HG02852 (cell line): ENCODE measurements around the gene C1orf35.
A peak's percentile ranks its signal among the peaks of the same experiment; 100 is the strongest.

Experiments used
- ATAC-seq: cut with Tn5 transposase; IDR thresholded peaks from one replicate; pipeline ENCODE4 v1.9.1; 2021; ENCODE audit warnings: mild to moderate bottlenecking, moderate library complexity; ENCODE audit not compliant: unreplicated experiment

Gene C1orf35

DNA sequence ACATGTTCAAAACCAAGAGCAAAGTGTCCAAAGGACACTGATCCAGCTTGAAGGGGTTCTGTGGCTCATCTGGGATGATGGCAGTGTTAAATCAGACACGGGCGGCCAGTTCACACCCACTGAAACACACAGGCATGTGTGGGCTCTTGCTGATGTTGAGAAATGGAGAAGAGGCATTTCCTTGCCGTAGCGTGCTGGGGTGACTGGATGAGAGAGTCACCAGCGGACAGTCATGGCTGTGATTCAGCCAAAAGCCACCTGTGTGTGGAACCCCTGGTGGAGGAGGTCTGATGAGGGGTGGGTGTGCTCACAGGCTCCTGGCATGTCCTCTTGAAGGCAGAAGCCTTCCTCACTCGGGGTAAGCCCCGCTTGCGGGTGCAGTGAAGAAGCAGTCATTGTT lies 7.2 kb downstream of the C1orf35 start:
- no peak for ATAC-seq

DNA sequence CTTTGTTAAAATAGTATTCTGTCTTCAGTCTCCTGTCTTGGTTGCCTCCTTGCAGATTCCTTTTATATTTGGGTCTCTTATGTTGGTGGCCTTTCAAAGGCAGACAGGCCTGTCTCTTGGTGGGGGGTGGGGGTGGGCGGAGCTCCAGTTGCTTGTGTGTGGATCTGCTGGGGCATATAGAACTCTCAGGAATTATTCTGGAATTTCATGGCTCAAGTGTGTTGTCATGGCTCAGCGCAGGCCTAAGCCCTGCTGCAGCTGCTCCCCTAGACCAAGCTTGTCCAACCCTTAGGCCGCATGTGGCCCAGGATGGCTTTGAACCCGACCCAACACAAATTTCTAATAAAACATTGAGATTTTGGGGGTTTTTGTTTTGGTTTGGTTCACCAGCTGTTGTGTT lies 8.0 kb downstream of the C1orf35 start:
- no peak for ATAC-seq

DNA sequence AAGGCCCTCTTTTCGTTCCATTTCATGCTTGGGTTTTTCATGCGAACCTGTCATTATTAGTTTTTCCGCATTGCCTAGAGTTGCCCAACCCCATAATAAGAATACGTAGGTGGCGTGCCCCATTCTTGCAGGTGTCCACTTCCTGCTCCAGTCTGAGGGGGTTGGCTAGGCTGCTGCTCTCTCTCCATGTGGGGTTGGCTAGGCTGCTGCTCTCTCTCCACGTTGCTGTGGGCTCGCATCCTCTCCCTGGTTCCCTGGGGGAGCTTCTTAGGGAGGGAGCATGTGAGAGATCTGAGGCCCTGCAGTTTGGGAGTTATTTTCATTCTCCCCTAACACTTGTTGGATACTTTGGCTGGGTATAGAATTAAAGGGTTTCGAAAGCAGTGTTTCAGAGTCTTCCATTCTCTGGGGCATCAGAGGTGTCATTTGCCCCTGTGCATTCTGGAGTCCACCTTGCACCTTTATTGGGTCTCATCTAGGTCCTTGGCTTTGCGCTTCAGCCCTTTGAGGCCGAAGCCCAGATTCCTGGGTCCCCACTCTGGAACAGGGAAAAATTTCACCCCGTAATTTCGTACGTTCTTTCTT lies 8.6 kb downstream of the C1orf35 start:
- no peak for ATAC-seq

- ATAC-seq: no peak
These were observed 9.8 kb downstream of the C1orf35 start for GRCh38 chr1:228093050-228093906.

DNA sequence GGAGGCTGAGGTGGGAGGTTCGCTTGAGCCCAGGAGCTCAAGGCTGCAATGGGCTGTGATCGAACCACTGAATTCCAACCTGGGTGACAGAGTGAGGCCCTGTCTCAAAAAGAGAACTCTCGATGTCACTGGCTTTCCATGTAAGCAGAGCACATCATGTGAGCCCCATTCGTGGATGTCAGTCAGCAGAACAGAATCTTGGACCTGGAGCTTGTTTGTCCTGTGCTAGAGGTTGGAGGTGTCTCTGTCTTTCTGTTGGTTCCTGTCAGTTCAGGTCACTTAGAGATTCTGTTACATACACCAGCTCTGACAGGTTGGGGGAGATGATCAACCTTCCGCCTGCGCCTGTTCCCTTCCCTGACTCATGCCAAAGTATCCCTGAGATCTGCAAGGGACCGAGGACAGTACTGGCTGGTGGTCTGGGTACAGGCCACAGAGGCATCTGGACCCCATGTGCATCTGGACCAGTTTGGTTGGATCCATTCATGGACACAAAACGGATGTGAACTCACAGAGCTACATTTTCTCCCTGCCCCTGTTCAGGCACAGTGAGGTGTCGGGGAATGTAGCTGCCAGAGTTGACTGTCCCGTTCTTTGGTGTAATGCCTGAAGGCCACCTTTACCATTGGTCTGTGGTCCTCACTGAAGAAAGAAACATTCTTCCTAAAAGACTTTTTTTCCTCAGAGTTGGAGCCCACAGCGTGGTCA lies 10.6 kb downstream of the C1orf35 start:
- no peak for ATAC-seq

DNA sequence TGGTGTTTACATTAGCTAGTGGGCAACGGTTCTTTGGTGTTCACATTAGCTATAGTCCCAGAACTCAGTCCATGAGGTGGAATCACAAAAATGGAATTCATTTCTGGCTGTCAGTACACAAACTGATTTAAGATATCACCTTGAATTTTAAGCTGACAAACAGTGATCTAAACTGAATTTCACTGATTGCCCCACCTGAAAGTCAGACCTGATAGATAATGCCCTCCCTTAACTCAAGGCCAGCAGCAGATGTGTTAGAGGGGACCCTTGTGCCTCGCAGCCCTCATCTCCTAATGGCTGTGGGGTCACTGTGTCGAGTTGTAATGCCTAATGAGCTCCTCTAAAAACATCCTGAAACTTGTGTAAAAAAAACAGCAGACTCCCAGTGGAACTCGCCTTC lies 12.0 kb downstream of the C1orf35 start:
- no peak for ATAC-seq

DNA sequence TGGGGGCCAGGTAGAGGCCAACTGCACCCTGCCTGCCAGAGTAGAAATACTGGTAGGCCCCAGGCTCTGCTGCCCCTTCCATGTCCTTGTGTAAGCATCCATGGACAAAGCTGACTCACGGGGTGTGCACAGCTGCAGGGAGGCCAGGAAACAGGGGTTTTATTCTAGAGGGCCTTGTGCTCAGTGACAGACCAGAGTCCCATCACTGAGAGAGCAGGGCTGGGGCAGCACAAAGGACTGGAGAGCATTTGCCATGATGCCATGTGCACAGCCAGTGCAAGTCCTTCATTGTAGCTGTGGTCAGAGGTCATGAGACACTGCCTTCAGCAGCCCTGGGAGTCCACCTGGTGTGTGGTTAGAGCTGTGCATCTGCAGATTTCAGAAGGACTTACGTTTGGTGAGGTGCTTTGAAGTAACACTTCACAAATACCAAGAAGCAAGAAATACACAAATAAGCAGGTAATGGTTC lies 12.5 kb downstream of the C1orf35 start:
- peak; percentile 39 for ATAC-seq

GRCh38 chr1:228089519-228090380 lies 13.4 kb downstream of the C1orf35 start:
- no peak for ATAC-seq

GRCh38 chr1:228088586-228089498 lies 14.3 kb downstream of the C1orf35 start:
- no peak for ATAC-seq

DNA sequence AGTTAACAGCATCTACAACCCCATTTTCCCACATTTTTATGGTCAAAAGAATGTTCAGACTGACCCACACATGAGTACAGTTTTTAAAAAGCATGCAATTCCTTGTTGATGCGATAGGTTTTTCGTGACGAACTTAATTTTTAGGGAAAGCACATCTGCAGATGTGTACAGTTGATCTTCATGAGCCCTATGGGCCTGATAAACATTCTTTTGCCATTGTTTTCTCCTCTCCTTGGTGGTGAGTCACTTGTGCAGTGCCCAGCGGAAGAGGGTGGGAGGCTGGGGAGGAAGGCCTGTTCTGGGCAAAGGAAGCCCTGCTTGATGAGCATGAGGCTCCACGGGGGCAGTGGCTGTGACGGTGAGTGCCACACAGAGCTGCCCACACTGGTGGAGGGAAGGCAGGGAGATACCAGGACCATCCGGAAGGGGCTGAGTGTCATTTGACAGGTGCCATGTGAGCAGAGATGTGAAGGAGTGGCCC lies 15.3 kb downstream of the C1orf35 start:
- ATAC-seq: no peak

DNA sequence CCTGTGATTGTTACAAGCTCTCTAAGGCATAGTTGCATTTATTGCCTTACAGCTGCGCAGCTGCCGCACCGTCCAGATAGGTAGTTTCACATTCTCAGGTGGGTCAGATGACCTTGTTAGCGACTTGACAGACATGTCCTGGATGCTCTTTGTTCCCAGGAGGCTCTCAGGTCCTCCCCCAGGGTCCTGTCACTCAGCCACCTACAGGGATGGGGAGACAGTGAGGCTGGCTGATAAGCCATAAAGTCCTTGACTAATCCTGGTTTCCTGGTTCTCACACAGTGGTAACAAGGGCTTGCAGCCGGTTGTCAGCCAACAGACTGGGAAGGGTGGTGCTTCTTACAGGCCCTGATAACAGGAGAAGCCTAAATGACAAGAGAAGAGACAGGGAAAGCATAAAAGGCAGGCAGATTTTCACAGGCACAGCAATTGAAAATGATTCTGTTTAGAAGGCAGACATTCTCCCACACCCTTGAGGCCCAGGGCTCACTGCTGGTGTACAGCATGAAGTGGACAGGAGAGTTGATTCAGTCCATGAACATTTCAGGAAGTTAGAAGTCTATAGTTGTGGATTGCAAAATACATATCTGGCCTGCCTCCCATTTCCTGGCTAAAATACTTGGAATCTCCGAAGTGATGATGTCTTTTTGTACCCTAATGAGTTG lies 17.7 kb downstream of the C1orf35 start:
- ATAC-seq: no peak

DNA sequence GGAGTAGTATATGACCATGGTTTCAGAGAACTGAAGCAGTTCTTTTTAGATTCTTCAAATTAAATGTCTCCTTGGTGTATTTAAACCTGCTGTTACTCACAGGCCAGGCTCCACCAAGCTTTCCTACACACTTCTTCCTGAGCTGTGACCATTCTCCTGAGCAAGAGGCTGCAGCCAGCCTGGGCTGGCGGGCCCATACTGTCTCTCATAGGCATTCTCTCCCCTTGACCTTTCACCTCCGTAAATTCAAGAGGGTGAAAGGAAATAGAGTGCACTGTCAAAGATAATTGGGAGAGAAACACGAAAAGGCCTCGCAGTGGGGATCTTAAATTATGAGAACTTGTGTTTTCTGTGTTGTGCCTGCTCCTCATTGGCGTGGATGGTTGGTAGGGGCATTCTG lies 18.3 kb downstream of the C1orf35 start:
- ATAC-seq: no peak

- ATAC-seq: no peak
These were observed 18.8 kb downstream of the C1orf35 start for GRCh38 chr1:228084325-228084724.

DNA sequence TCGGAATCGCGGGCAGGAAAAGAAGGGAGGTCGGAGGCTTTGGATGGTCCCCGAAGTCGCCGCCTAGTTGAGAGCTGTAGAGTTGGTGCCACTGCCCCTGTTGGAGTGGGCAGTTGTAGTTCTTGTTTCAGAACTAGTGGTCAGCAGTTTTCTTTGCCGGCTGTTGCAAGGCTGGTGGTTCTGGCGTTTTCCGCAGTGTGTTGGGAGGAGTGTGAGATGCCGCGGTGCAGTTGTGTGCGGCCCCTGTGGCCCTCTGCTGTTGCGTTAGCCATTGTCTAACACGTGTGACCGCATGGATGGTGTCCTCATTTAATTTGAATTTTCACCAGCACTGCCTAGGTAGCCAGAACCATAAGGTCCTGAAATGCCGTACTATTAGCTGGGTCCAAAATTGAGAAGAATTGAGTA lies 19.2 kb downstream of the C1orf35 start:
- no peak for ATAC-seq

GRCh38 chr1:228082918-228083870 lies 19.9 kb downstream of the C1orf35 start:
- peak; percentile 16 for ATAC-seq

DNA sequence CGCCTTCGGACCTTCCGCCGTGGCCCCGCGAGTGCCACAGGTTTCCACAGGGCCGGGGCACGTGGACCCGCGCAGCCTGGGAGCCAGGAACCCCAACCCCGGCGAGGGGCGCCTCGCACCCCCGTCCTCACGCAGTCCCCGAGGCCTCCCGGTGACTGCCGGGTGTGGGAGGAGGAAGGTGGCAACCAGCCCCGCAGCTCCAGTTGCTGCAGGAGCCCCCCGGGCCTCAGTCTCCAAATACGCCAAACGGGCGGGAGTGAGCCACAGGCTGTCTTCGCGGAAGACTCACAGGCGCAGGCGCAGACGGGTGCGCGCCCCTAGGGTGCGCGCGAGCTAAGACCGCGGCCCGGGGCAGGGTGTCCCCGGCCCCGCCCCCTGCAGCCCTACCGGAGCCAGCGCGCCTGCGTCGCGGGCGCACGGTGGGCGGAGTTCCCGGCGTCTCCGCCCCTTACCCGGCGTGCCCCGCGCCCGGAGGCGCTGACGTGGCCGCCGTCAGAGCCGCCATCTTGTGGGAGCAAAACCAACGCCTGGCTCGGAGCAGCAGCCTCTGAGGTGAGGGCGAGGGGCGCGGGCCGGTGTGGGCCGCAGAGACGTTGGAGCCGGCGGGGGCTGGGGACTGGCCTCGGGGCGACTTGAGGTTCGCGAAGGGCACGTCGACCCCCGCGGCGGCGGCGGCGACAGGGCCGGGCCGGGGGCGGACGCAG lies 20.8 kb downstream of the C1orf35 start, which contains the start of gene ARF1:
ARF1 (plus strand) TSS at position 495 of the 704 bp plus-strand sequence. CDS start 14,407 bp downstream, outside the sequence.
- peak; percentile 75 for ATAC-seq

DNA sequence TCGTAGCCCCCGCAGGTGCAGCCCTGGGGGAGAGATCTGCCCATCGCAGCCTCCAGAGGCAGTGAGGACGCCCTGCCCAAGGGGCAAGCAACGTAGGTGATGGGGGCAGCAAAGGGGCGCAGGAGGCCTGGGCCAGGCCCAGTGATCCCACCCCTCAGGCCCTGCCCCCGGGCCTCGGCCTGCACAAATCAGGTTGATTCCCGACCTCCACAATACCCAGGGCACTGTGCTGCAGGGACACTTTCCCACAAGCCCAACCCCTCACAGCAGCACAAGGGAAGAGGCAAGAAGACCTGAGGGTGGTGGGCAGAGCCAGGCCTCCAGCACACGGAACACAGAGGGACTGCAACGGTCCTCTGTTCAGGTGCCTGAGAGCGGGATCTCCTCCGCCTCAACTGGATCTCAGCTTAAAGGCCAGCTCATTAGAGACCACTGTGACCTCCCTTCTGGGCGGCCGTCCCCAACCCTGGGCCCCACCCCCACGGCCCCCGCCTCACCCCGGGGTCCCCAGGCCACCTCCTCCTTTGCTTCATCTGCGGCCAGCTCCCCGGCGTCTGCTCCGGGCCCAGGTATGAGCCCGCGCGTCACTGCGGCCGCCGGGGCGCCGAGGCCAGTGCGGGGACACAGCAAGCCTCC lies 21.4 kb downstream of the C1orf35 start:
- peak; percentile 32 for ATAC-seq
